K562 (cell line): ENCODE measurements around the gene INO80. TPM values are rescaled to one million over a fixed set of nuclear protein-coding genes. Genes with fewer than 3 reads are reported as not detected.
A peak's percentile ranks its signal among the peaks of the same experiment; 100 is the strongest.

Experiments used
- ATAC-seq: fragments of 200-7000 bp; cut with Tn5 transposase; 3 replicates; pipeline ENCODE4 v1.9.1; 2020; ENCODE audit warnings: moderate library complexity
- BruUV-seq: library from RNA; stranded (reverse); fragments of 400-500 nt; replicated peaks from 2 replicates; lab custom pipeline; 2021; lab: Mats Ljungman, UMichigan
- CTCF ChIA-PET: fragments of 300-600 bp; formaldehyde crosslinking; extraction: SDS; loops from one replicate; lab custom pipeline; 2021; ENCODE audit warnings: low intra/inter-chr PET ratio; lab: Yijun Ruan, JAX
- POLR2A ChIA-PET: fragments of 300-600, 350-650 bp; sonication (Branson Sonifier 250); formaldehyde crosslinking; extraction: SDS; loops from one replicate; lab custom pipeline; 2021; ENCODE audit warnings: antibody characterized with exemption, inconsistent platforms; lab: Yijun Ruan, JAX
- DNase-seq, 4 experiments: peaks; one replicate each; pipeline versions ENCODE4 v3.0.0 to v3.0.0-alpha.2; 2011 to 2018; ENCODE audit warnings: low spot score in 3 of 4, mixed read lengths in 3 of 4; ENCODE audit errors: extremely low read depth in 1 of 4
- FAIRE-seq: peaks from 2 replicates; lab custom pipeline; 2011; peaks lifted over from hg19 to GRCh38; lab: Jason Lieb, UNC
- H2AFZ ChIP-seq: 2 replicates; pipeline ENCODE4 v1.6.0; 2011; ENCODE audit warnings: low read depth, low read length, control low read depth, inconsistent platforms
- H3K27ac ChIP-seq: fragments of 200-600 bp; 3 replicates; pipeline ENCODE4 v1.8.0; 2011; ENCODE audit warnings: low read depth, mild to moderate bottlenecking, control low read depth, inconsistent platforms, low read length, moderate library complexity, mixed read lengths; ENCODE audit errors: extremely low read depth
- H3K27me3 ChIP-seq, 2 experiments: fragments of 300-600 bp in 1 of 2; 2 replicates in 1 of 2; 3 replicates in 1 of 2; pipeline versions ENCODE4 v1.6.0 to v1.8.0; 2011; ENCODE audit warnings: inconsistent platforms in 2 of 2, low read length in 2 of 2, mild to moderate bottlenecking in 1 of 2, mixed read lengths in 1 of 2, moderate library complexity in 1 of 2; ENCODE audit not compliant: control insufficient read depth in 2 of 2, insufficient read depth in 2 of 2
- H3K36me3 ChIP-seq: fragments of 300-600 bp; 3 replicates; pipeline ENCODE4 v1.8.0; 2011; ENCODE audit warnings: mild to moderate bottlenecking, low read length, inconsistent platforms; ENCODE audit not compliant: control insufficient read depth, insufficient read depth
- H3K4me1 ChIP-seq, 2 experiments: fragments of 200-600 bp in 1 of 2; replicated peaks in 1 of 2; 2 replicates in 1 of 2; 3 replicates in 1 of 2; pipeline versions ENCODE4 v1.5.1 to v1.8.0; 2011; ENCODE audit warnings: inconsistent platforms in 2 of 2, low read length in 2 of 2, mild to moderate bottlenecking in 1 of 2, mixed read lengths in 1 of 2, moderate library complexity in 1 of 2; ENCODE audit not compliant: control insufficient read depth in 2 of 2, insufficient read depth in 2 of 2
- H3K4me2 ChIP-seq: 2 replicates; pipeline ENCODE4 v1.6.1; 2011; ENCODE audit warnings: low read length, control low read depth, inconsistent platforms, mixed read lengths; ENCODE audit not compliant: insufficient read depth
- H3K4me3 ChIP-seq: fragments of 200-600 bp; sonication (generic), shearing (Covaris generic); 2 replicates; pipeline ENCODE4 v1.5.1; 2016; ENCODE audit warnings: control low read depth, inconsistent platforms
- H3K79me2 ChIP-seq: fragments of 200-600 bp; 3 replicates; pipeline ENCODE4 v1.8.0; 2011; ENCODE audit warnings: low read length, inconsistent platforms; ENCODE audit not compliant: control insufficient read depth, insufficient read depth
- H3K9ac ChIP-seq, 2 experiments: 2 replicates each; pipeline versions ENCODE4 v1.6.0 to v1.6.1; 2011; ENCODE audit warnings: low read depth in 2 of 2, low read length in 2 of 2, control low read depth in 1 of 2, inconsistent platforms in 1 of 2, mild to moderate bottlenecking in 1 of 2, mixed read lengths in 1 of 2; ENCODE audit not compliant: insufficient read depth in 1 of 2
- H3K9me1 ChIP-seq: one replicate; pipeline ENCODE4 v1.6.0; 2011; ENCODE audit warnings: inconsistent platforms, mild to moderate bottlenecking, low read length, moderate library complexity; ENCODE audit not compliant: control insufficient read depth, insufficient read depth
- H3K9me3 ChIP-seq: replicated peaks from 2 replicates; pipeline ENCODE4 v1.5.1; 2011; ENCODE audit warnings: low read depth, low read length, inconsistent platforms; ENCODE audit not compliant: control insufficient read depth, insufficient read depth
- H4K20me1 ChIP-seq: replicated peaks from 2 replicates; pipeline ENCODE4 v1.6.1; 2011; ENCODE audit warnings: low read length, inconsistent platforms, mixed read lengths; ENCODE audit not compliant: control insufficient read depth, insufficient read depth
- BRD4 ChIP-seq: fragments of 200-600 bp; sonication (generic); IDR thresholded peaks from 2 replicates; pipeline ENCODE4 v1.6.1; 2017; ENCODE audit warnings: inconsistent platforms
- COPS2 ChIP-seq: fragments of 450-650 bp; conservative IDR thresholded peaks from 2 replicates; pipeline ENCODE4 v1.6.1; 2016; ENCODE audit warnings: mild to moderate bottlenecking, moderate library complexity
- CTBP1 ChIP-seq: fragments of 450-650 bp; IDR thresholded peaks from 2 replicates; pipeline ENCODE4 v1.6.1; 2016; ENCODE audit warnings: borderline replicate concordance
- EP300 ChIP-seq: IDR thresholded peaks from 2 replicates; pipeline ENCODE4 v1.6.1; 2012; ENCODE audit warnings: low read length, improper control_type of control experiment
- GABPB1 ChIP-seq: sonication (generic); formaldehyde crosslinking; IDR thresholded peaks from 2 replicates; pipeline ENCODE4 v1.8.0; 2022; ENCODE audit warnings: mild to moderate bottlenecking, missing genetic modification reagents
- HLTF ChIP-seq: fragments of 450-650 bp; IDR thresholded peaks from 2 replicates; pipeline ENCODE4 v1.6.1; 2016
- KDM2B ChIP-seq: fragments of 250-450 bp; sonication (Bioruptor Pico); IDR thresholded peaks from 2 replicates; pipeline ENCODE4 v1.8.0; 2021; ENCODE audit warnings: mild to moderate bottlenecking, moderate library complexity
- MTA1 ChIP-seq: fragments of 450-650 bp; IDR thresholded peaks from 2 replicates; pipeline ENCODE4 v1.6.1; 2017; ENCODE audit warnings: borderline replicate concordance
- POLR2AphosphoS2 ChIP-seq: IDR thresholded peaks from 2 replicates; pipeline ENCODE4 v1.6.1; 2012; ENCODE audit warnings: low read length, improper control_type of control experiment
- PTTG1 ChIP-seq: fragments of 450-650 bp; IDR thresholded peaks from 2 replicates; pipeline ENCODE4 v1.6.1; 2016; ENCODE audit warnings: low read depth, mild to moderate bottlenecking, missing genetic modification characterization, missing compliant biosample characterization
- RBM25 ChIP-seq: fragments of 200-400 bp; formaldehyde crosslinking; IDR thresholded peaks from 2 replicates; pipeline ENCODE4 v1.6.1; 2018; ENCODE audit warnings: low read length, low read depth, moderate library complexity; ENCODE audit not compliant: severe bottlenecking
- SMARCE1 ChIP-seq: fragments of 450-650 bp; IDR thresholded peaks from 2 replicates; pipeline ENCODE4 v1.7.1; 2016; ENCODE audit warnings: mild to moderate bottlenecking
- TCF7L2 ChIP-seq: fragments of 150-350 bp; IDR thresholded peaks from 2 replicates; pipeline ENCODE4 v1.6.1; 2016; ENCODE audit warnings: low read depth, mild to moderate bottlenecking, low read length, moderate library complexity
- ZFX ChIP-seq: sonication (generic); formaldehyde crosslinking; IDR thresholded peaks from 2 replicates; pipeline ENCODE4 v1.8.0; 2022; ENCODE audit warnings: mild to moderate bottlenecking, missing genetic modification reagents, moderate library complexity
- ZNF224 ChIP-seq: sonication (generic); formaldehyde crosslinking; IDR thresholded peaks from 2 replicates; pipeline ENCODE4 v1.8.0; 2022; ENCODE audit warnings: mild to moderate bottlenecking, missing genetic modification reagents
- WGBS: fragments of 100-300 bp; shearing (Covaris generic); methylation state at CpG from one replicate; pipeline ENCODE4 v1.1.6; 2016; ENCODE audit warnings: low coverage, mixed read lengths; ENCODE audit not compliant: insufficient coverage; ENCODE audit errors: missing lambda C conversion rate; 5-methylcytosine and 5-hydroxymethylcytosine counted together
- in situ Hi-C: fragments of 300-500 bp; cut with MboI; formaldehyde crosslinking; loops from 4 replicates; pipeline ENCODE4 v1.15.0; 2018; ENCODE audit warnings: inconsistent platforms, mixed read lengths
- intact Hi-C: fragments of 100-400 bp; cut with micrococcal nuclease; formaldehyde crosslinking; loops from 2 replicates; pipeline ENCODE4 v1.14.2; 2022
- polyA plus RNA-seq, 8 experiments: library from polyadenylated mRNA; depleted of rRNA in 4 of 8; stranded (reverse) in 5 of 8; unstranded in 3 of 8; fragments of >200 nt; fragmentation: Nextera tagmentation in 2 of 8; fragmentation: Illumina TruSeq in 1 of 8; extraction: Ambion mirVana in 2 of 8; extraction: Trizol in 1 of 8; gene quantifications; 2 replicates each; pipeline versions ENCODE4 v1.2.1 to v1.2.3, GENCODE V29; 2011 to 2014; ENCODE audit warnings: inconsistent platforms in 1 of 8, missing spikeins in 1 of 8
- total RNA-seq, 7 experiments: library from RNA; depleted of rRNA in 6 of 7; stranded (reverse); fragments of >200 nt in 6 of 7; fragmentation: Illumina TruSeq in 2 of 7; extraction: Trizol in 2 of 7; gene quantifications; 2 replicates each; pipeline versions ENCODE4 v1.2.1 to v1.2.3, GENCODE V29; 2011 to 2021; ENCODE audit warnings: low replicate concordance in 1 of 7
- TF ChIP-seq, protein P1 (sequence below): fragments of 450-650 bp; formaldehyde crosslinking; IDR thresholded peaks from 2 replicates; pipeline ENCODE4 v1.4.0; 2022; ENCODE audit warnings: missing genetic modification characterization

The INO80 gene
- total and polyA plus RNA-seq, 9 of the 15 experiments (the other 6 are each of a cell fraction or from before 2014, with no cell fraction given) = 1.1 to 25.7 (median 19.9) TPM

DNA sequence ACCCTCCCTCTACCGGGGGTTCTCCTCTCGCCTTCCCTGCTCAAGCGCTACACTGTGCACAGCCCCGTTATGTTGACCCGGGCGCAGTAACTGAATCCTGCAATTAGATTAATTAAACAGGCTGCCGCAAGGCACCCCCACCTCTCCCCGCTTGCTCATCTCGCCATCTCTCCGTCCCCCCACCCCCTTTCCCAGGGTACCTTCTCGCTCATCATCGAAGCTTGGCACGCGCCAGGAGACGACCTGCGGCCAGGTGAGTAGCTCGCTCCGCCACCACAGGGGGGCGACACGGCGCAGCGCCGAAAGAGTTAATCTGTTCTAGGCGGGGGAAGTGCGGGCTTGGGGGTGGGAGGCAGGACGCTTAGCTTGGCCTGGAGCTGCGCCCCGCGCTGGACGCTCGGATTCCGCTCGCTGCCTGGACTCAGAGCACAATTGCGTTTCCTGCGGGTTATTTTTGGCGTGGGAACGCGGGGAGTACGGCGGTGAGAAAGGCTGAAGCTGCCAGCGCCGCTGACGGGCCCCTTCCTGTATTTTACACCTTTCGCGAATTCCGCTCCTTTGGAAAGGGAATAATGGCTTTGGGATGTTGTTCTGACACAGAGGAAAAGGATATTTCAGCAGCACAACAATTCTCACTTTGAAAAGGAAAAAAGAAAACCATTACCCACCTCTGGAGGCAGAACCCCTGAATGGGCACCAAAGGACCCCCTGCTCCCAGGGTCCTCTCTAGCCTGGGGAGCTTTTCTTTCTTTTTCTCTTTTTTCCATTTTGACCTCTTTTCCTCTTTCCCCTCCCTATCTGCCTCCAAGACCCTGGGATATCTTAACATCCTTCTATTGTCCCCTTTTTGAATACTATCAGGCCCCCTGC lies 185.4 kb downstream of the INO80 start (continued):
- TF ChIP-seq HLTF (0 out of 2 replicates have a peak, but pooled peaks have one; percentile 45), MTA1 (peak; percentile 86), GABPB1 (CRISPR knock-in tag) (0 out of 2 replicates have a peak, but pooled peaks have one; percentile 50)

DNA sequence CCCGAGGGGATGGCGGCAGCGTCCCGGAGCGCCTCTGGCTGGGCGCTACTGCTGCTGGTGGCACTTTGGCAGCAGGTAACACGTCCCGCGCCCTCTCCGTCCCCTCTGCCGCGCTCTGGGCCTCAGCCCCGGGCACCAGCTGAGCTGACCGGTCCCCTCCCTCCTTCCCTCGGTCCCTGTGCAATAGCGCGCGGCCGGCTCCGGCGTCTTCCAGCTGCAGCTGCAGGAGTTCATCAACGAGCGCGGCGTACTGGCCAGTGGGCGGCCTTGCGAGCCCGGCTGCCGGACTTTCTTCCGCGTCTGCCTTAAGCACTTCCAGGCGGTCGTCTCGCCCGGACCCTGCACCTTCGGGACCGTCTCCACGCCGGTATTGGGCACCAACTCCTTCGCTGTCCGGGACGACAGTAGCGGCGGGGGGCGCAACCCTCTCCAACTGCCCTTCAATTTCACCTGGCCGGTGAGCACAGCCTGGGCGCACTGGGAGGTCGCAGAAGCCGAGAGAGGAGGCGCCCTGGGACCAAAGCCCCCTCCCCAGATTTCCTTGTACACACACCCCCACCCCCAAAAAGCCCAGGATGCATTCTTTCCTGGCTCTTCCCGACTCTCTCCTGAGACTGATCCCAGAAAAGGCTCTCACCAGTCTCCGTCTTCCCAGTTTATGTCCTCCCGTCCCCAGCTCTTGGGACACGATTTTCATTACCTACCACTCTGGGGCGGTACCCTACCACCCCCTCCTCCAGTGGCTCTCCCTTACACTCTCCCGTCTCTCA lies 186.2 kb downstream of the INO80 start:
- intact Hi-C loops = no loop called here
- TF ChIP-seq ZNF224 (CRISPR knock-in tag) = no peak
- no peak for TF ChIP-seq POLR2AphosphoS2
- no peak for TF ChIP-seq EP300
- no peak for TF ChIP-seq RBM25
- no peak for TF ChIP-seq SMARCE1
- TF ChIP-seq, protein P1, sequence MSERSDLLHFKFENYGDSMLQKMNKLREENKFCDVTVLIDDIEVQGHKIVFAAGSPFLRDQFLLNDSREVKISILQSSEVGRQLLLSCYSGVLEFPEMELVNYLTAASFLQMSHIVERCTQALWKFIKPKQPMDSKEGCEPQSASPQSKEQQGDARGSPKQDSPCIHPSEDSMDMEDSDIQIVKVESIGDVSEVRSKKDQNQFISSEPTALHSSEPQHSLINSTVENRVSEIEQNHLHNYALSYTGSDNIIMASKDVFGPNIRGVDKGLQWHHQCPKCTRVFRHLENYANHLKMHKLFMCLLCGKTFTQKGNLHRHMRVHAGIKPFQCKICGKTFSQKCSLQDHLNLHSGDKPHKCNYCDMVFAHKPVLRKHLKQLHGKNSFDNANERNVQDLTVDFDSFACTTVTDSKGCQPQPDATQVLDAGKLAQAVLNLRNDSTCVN = no peak
- TF ChIP-seq BRD4 = no peak
- TF ChIP-seq KDM2B = peak; percentile 77; the same call in 1 of the 2 replicates
- TF ChIP-seq TCF7L2 = no peak
- TF ChIP-seq COPS2 = no peak
- peak; percentile 56; the same call in 1 of the 2 replicates for TF ChIP-seq CTBP1
- TF ChIP-seq PTTG1 (tag) = no peak
- TF ChIP-seq ZFX = peak; percentile 55

More for the DNA sequence above, 186.2 kb downstream of the INO80 start:
- no peak overlapping the region for H3K27ac ChIP-seq
- no peaks in the 10 kb centered on the region for H3K36me3 ChIP-seq
- peaks cover 15 to 69% of the 10 kb centered on the region in 2 experiments for H3K4me1 ChIP-seq
- peaks cover 0 to 19% of the 10 kb centered on the region in 2 experiments; a peak in 2 of 5 replicates for H3K27me3 ChIP-seq
- ATAC-seq (peak; percentile 71), FAIRE-seq (peak; percentile 46), DNase-seq (peak; percentile 39 to 71 (median 51))
- H2AFZ ChIP-seq = peak overlapping the region; percentile 94
- 0 out of 2 replicates have a peak, but pooled peaks cover 4% of the 10 kb centered on the region for H4K20me1 ChIP-seq
- no TSS peak for BruUV-seq
- in situ Hi-C loops = no loop called here
- CTCF ChIA-PET = interaction anchor here (0.8 kb wide), 1 partner anchor 255 kb away, joined by 3 read pairs; no protein-coding TSS in a partner anchor
- H3K79me2 ChIP-seq = no peaks in the 10 kb centered on the region
- H3K4me3 ChIP-seq = peak overlapping the region; percentile 54
- POLR2A ChIA-PET = interaction anchor here (0.6 to 1.5 kb wide), 7 partner anchors 10 to 187 kb away, joined by 3 to 7 read pairs (median 3); partner anchors contain the start of gene INO80
- peak overlapping the region in 1 of 2 experiments; percentile 92; a peak in 2 of 4 replicates for H3K9ac ChIP-seq
- H3K9me3 ChIP-seq = no peaks in the 10 kb centered on the region
- H3K9me1 ChIP-seq = no peaks in the 10 kb centered on the region
- peak overlapping the region; percentile 75 for H3K4me2 ChIP-seq
- 2% methylated on average over 42 of the region's 56 CpGs for WGBS
